Stimulated activated CD4-positive, alpha-beta T cell treated with anti-CD3 and anti-CD28 coated beads, Interleukin-4, amount 100 ng/mL, for 1 hour (primary cell): ENCODE measurements around the gene GPC6.

Experiments
- DNase-seq: peaks from one replicate; pipeline ENCODE4 v3.0.0-alpha.2; 2020

GPC6 gene

GRCh38 chr13:93325303-93326233, 99.0 kb downstream of the GPC6 start:
- DNase-seq = no peak

GRCh38 chr13:93326234-93326811, 99.7 kb downstream of the GPC6 start:
- no peak for DNase-seq

- DNase-seq = no peak
Observed at GRCh38 chr13:93328943-93329342, 102.3 kb downstream of the GPC6 start.

GRCh38 chr13:93336728-93337127, 110.1 kb downstream of the GPC6 start:
- no peak for DNase-seq

- no peak for DNase-seq
Observed at GRCh38 chr13:93338030-93338429, 111.4 kb downstream of the GPC6 start.

- DNase-seq = no peak
Observed at GRCh38 chr13:93338906-93339305, 112.3 kb downstream of the GPC6 start.

GRCh38 chr13:93339550-93339949, 112.9 kb downstream of the GPC6 start:
- DNase-seq = no peak

- no peak for DNase-seq
Observed at GRCh38 chr13:93341517-93341916, 114.9 kb downstream of the GPC6 start.

GRCh38 chr13:93343097-93343496, 116.5 kb downstream of the GPC6 start:
- DNase-seq = no peak

GRCh38 chr13:93344048-93344705, 117.6 kb downstream of the GPC6 start:
- no peak for DNase-seq

- DNase-seq = no peak
Observed at GRCh38 chr13:93345024-93345423, 118.4 kb downstream of the GPC6 start.

GRCh38 chr13:93345770-93346169, 119.2 kb downstream of the GPC6 start:
- DNase-seq = no peak

GRCh38 chr13:93352616-93353015, 126.0 kb downstream of the GPC6 start:
- no peak for DNase-seq

- DNase-seq = no peak
Observed at GRCh38 chr13:93355094-93355493, 128.5 kb downstream of the GPC6 start.

- DNase-seq = no peak
Observed at GRCh38 chr13:93356469-93356868, 129.9 kb downstream of the GPC6 start.

GRCh38 chr13:93360021-93360420, 133.4 kb downstream of the GPC6 start:
- no peak for DNase-seq

- DNase-seq = no peak
Observed at GRCh38 chr13:93361703-93362102, 135.1 kb downstream of the GPC6 start.

GRCh38 chr13:93364166-93364565, 137.6 kb downstream of the GPC6 start:
- DNase-seq = no peak

- no peak for DNase-seq
Observed at GRCh38 chr13:93368296-93368695, 141.7 kb downstream of the GPC6 start.

GRCh38 chr13:93368718-93369117, 142.1 kb downstream of the GPC6 start:
- DNase-seq = no peak

GRCh38 chr13:93372856-93373255, 146.2 kb downstream of the GPC6 start:
- no peak for DNase-seq

- DNase-seq = no peak
Observed at GRCh38 chr13:93375491-93375890, 148.9 kb downstream of the GPC6 start.

- no peak for DNase-seq
Observed at GRCh38 chr13:93377196-93377595, 150.6 kb downstream of the GPC6 start.

- no peak for DNase-seq
Observed at GRCh38 chr13:93378184-93378583, 151.6 kb downstream of the GPC6 start.
